HG03175 (cell line): ENCODE data around the gene WDR7.
"Not testable (repeated sequence)": the region's sequence is repeated elsewhere in the genome, so short reads cannot be mapped to it uniquely, and the experiment has no call there.

Experiments
- ATAC-seq: cut with Tn5 transposase; IDR thresholded peaks from one replicate; pipeline ENCODE4 v1.9.1; 2021; ENCODE audit warnings: mild to moderate bottlenecking, moderate library complexity; ENCODE audit not compliant: unreplicated experiment

WDR7 gene

GRCh38 chr18:56652802-56653201 is 1.6 kb downstream of the WDR7 start:
- no peak for ATAC-seq

- ATAC-seq: not testable (repeated sequence)
Measured at GRCh38 chr18:56654280-56654679, 3.1 kb downstream of the WDR7 start.

- no peak for ATAC-seq
Measured at GRCh38 chr18:56658261-56658660, 7.1 kb downstream of the WDR7 start.

GRCh38 chr18:56659111-56659510 is 8.0 kb downstream of the WDR7 start:
- ATAC-seq: no peak

GRCh38 chr18:56660655-56661054 is 9.5 kb downstream of the WDR7 start:
- no peak for ATAC-seq

GRCh38 chr18:56661360-56662062 is 10.4 kb downstream of the WDR7 start:
- ATAC-seq: no peak

- ATAC-seq: no peak
Measured at GRCh38 chr18:56662063-56662408, 10.9 kb downstream of the WDR7 start.

GRCh38 chr18:56662502-56662901 is 11.3 kb downstream of the WDR7 start:
- no peak for ATAC-seq

- ATAC-seq: no peak
Measured at GRCh38 chr18:56662902-56663301, 11.7 kb downstream of the WDR7 start.

GRCh38 chr18:56672391-56672790 is 21.2 kb downstream of the WDR7 start:
- ATAC-seq: no peak

GRCh38 chr18:56672981-56673380 is 21.8 kb downstream of the WDR7 start:
- no peak for ATAC-seq

GRCh38 chr18:56676639-56677038 is 25.5 kb downstream of the WDR7 start:
- no peak for ATAC-seq

GRCh38 chr18:56678836-56679565 is 27.8 kb downstream of the WDR7 start:
- no peak for ATAC-seq

GRCh38 chr18:56684277-56684676 is 33.1 kb downstream of the WDR7 start:
- no peak for ATAC-seq

- no peak for ATAC-seq
Measured at GRCh38 chr18:56691530-56691929, 40.4 kb downstream of the WDR7 start.

- no peak for ATAC-seq
Measured at GRCh38 chr18:56696966-56697365, 45.8 kb downstream of the WDR7 start.

- ATAC-seq: no peak
Measured at GRCh38 chr18:56702946-56703345, 51.8 kb downstream of the WDR7 start.

- peak; percentile 100 for ATAC-seq
Measured at GRCh38 chr18:56709463-56709862, 58.3 kb downstream of the WDR7 start.

GRCh38 chr18:56711708-56712445 is 60.7 kb downstream of the WDR7 start:
- ATAC-seq: no peak

GRCh38 chr18:56712761-56713160 is 61.6 kb downstream of the WDR7 start:
- no peak for ATAC-seq

- no peak for ATAC-seq
Measured at GRCh38 chr18:56715121-56715520, 64.0 kb downstream of the WDR7 start.

- no peak for ATAC-seq
Measured at GRCh38 chr18:56716692-56717146, 65.6 kb downstream of the WDR7 start.
